GM12891 (cell line): Measurements from ENCODE around the gene ZDHHC7.

Source experiments
- POLR2A ChIP-seq: IDR thresholded peaks from 2 replicates; pipeline ENCODE4 v1.6.1; 2011; ENCODE audit warnings: low read depth, low read length, control low read depth
- POLR2AphosphoS5 ChIP-seq: IDR thresholded peaks from 2 replicates; pipeline ENCODE4 v1.6.1; 2011; ENCODE audit warnings: low read depth, low read length, control low read depth
- TAF1 ChIP-seq: IDR thresholded peaks from 2 replicates; pipeline ENCODE4 v1.6.1; 2011; ENCODE audit warnings: low read depth, low read length, control low read depth

DNA sequence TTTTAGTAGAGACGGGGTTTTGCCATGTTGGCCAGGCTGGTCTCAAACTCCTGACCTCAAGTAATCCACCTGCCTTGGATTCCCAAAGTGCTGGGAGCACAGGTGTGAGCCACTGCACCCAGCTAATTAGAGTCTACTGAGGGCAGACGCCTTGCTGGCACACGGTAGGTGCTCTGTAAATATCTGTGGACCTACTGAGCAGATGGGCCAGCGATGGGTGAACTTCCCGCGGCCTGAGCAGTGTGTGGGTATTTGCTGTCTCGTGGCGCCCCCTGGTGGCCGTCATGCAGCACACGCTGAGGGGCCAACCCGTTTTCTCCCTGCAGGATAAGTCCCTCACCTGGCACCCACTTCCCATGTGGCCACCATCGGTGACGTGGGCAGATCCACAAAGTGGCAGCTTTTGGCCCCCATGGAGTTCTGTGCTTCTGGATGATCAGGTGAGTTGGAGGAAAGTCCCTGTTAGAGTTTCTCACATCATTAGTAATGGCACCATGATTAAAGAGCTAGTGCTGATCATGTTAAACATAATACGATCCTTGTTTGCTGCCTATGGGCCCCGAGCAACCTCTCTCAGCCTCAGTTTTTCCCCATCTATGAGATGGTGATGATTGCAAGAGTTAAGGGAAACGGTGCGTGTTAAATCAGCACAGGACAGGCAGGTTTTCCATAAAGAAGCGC is 40.7 kb downstream of the ZDHHC7 start:
- TF ChIP-seq TAF1 (no peak), POLR2AphosphoS5 (no peak), POLR2A (no peak)
